ENCODE data around the gene GDF7.

DNA sequence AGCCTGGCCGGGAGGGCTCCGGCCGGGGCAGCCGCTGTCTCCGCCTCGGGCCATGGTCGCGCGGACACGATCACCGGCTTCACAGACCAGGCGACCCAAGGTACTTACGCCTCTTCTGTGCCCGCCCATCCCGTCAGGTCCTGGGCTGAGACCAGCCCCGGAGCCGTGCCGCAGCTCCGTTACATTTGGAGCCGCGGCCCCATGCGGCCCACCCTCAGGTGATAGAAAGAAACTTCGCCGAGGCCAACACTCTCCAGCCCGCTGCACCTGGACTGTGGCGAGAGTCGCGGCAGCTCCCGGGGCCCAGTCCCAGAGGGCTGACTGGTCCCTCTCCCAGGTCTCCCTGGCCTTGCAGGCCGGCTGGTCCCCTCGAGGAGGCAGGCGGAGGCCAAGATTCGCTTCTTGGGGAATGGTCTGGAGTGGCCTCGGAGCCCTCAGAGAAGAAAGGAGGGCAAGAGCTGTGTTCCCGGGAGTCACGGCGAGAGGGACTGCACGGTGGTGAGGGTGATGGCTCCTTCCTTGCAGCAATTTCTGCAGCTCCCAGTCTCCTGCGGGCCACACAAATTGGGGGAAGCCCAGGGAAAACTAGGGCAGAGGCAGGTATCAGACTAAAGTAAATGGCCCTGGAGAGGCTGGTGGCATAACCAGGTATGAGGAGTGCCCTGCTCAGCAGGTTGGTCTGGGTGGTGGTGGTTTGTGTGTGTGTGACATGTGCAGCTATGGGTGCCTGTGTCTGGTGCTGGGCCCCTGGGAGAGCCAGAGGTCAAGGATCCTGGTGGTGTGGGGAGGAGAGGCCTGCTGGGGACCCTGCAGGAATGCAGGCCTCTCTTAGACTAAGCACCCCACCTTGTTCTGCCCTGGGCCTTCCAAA, 822 bp downstream of the GDF7 start:
- TF ChIP-seq, protein P1, sequence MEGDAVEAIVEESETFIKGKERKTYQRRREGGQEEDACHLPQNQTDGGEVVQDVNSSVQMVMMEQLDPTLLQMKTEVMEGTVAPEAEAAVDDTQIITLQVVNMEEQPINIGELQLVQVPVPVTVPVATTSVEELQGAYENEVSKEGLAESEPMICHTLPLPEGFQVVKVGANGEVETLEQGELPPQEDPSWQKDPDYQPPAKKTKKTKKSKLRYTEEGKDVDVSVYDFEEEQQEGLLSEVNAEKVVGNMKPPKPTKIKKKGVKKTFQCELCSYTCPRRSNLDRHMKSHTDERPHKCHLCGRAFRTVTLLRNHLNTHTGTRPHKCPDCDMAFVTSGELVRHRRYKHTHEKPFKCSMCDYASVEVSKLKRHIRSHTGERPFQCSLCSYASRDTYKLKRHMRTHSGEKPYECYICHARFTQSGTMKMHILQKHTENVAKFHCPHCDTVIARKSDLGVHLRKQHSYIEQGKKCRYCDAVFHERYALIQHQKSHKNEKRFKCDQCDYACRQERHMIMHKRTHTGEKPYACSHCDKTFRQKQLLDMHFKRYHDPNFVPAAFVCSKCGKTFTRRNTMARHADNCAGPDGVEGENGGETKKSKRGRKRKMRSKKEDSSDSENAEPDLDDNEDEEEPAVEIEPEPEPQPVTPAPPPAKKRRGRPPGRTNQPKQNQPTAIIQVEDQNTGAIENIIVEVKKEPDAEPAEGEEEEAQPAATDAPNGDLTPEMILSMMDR (IDR thresholded peaks at IDR 0.05; ENCODE audit: borderline replicate concordance, extremely low read depth, low read length, poor library complexity, severe bottlenecking), result no peak
- no peak for TF ChIP-seq EZH2 (IDR thresholded peaks at IDR 0.05; ENCODE audit: borderline replicate concordance, low read depth, low read length, severe bottlenecking)
